ENCODE results near the gene PLXNA4. TPM values are rescaled to one million over a fixed set of nuclear protein-coding genes. Genes with fewer than 3 reads are reported as not detected.

PLXNA4 gene
- total RNA-seq, 2 donors from 2014 or later = 24.0 to 42.7 TPM

DNA sequence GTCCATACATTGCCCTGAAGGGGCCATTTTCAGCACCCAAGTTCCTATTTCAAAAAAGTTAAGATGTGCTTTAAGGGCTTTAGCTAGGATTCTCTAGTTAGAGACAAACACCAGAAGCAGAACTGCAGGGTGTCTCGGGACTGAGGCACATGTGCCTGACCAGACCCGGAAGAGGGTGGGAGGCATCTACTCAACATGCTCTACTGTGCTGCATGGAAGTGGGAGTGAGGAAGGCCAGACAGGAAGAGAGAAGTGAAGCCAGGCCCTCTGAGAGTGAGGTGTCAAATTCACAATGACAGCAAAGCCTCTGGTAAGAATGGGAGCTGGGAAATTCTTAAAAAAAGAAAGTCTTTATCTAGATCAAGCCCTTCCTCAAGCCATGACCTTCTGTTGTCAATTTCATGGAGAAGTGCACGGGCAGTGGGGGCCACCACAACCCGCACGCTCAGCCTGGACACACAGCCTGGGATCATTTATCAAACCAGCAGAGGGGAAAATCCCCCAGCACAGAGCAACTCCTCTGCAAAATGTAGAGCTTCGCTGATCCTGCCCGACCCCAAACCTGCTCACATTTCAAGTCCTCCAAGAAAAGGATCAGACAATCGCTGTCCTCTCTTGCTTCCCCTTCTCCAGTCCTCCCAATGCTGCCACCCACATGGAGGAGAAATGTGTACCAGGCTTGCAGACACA, 38.7 kb downstream of the PLXNA4 start:
- peak; percentile 64 for DNase-seq
- no peaks in the 10 kb centered on the region for H3K27me3 ChIP-seq (ENCODE audit: control insufficient read depth, insufficient read depth, low read length, poor library complexity, severe bottlenecking)
- Mint-ChIP-seq H3K4me1 (peaks cover 65% of the 10 kb centered on the region), H3K27me3 (ENCODE audit: insufficient read depth) (no peaks in the 10 kb centered on the region), H3K27ac (peak overlapping the region; percentile 90), H3K9me3 (peaks cover 2% of the 10 kb centered on the region), H3K36me3 (ENCODE audit: low read depth) (peaks cover 6% of the 10 kb centered on the region), H3K4me3 (no peak overlapping the region)
- TF ChIP-seq, protein P1, sequence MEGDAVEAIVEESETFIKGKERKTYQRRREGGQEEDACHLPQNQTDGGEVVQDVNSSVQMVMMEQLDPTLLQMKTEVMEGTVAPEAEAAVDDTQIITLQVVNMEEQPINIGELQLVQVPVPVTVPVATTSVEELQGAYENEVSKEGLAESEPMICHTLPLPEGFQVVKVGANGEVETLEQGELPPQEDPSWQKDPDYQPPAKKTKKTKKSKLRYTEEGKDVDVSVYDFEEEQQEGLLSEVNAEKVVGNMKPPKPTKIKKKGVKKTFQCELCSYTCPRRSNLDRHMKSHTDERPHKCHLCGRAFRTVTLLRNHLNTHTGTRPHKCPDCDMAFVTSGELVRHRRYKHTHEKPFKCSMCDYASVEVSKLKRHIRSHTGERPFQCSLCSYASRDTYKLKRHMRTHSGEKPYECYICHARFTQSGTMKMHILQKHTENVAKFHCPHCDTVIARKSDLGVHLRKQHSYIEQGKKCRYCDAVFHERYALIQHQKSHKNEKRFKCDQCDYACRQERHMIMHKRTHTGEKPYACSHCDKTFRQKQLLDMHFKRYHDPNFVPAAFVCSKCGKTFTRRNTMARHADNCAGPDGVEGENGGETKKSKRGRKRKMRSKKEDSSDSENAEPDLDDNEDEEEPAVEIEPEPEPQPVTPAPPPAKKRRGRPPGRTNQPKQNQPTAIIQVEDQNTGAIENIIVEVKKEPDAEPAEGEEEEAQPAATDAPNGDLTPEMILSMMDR (conservative IDR thresholded peaks at IDR 0.05) = no peak
- peaks cover 41% of the 10 kb centered on the region for H3K4me1 ChIP-seq (ENCODE audit: control insufficient read depth, insufficient read depth, low read length)
- H3K9ac ChIP-seq (ENCODE audit: extremely low read depth, low read length, poor library complexity, severe bottlenecking) = peak overlapping the region; percentile 49
- peak overlapping the region; percentile 12 for H3K27ac ChIP-seq (ENCODE audit: low read depth, low read length)
- no peaks in the 10 kb centered on the region for H3K9me3 ChIP-seq (ENCODE audit: control insufficient read depth, low read length)
- no peaks in the 10 kb centered on the region for H3K36me3 ChIP-seq (ENCODE audit: control insufficient read depth, insufficient read depth, low read length)
- 76 to 82% methylated on average over 7 to 8 of the region's 8 CpGs for whole genome bisulfite sequencing, 2 experiments (ENCODE audit: insufficient coverage in 1 of 2, insufficient read length in 1 of 2)
- no peak overlapping the region for H3K4me3 ChIP-seq (ENCODE audit: low read length)

GRCh38 chr7:132536654-132537395, 39.4 kb downstream of the PLXNA4 start:
- H3K9ac ChIP-seq (ENCODE audit: extremely low read depth, low read length, poor library complexity, severe bottlenecking) = peak overlapping the region; percentile 49
- Mint-ChIP-seq H3K9me3 (peaks cover 2% of the 10 kb centered on the region), H3K27me3 (ENCODE audit: insufficient read depth) (no peaks in the 10 kb centered on the region), H3K36me3 (ENCODE audit: low read depth) (peaks cover 10% of the 10 kb centered on the region), H3K4me3 (no peak overlapping the region), H3K27ac (peak overlapping the region; percentile 90), H3K4me1 (peaks cover 58% of the 10 kb centered on the region)
- H3K4me1 ChIP-seq (ENCODE audit: control insufficient read depth, insufficient read depth, low read length) = peaks cover 41% of the 10 kb centered on the region
- TF ChIP-seq, protein P1 (conservative IDR thresholded peaks at IDR 0.05) = no peak
- no peaks in the 10 kb centered on the region for H3K36me3 ChIP-seq (ENCODE audit: control insufficient read depth, insufficient read depth, low read length)
- WGBS, 2 experiments (ENCODE audit: insufficient coverage in 1 of 2, insufficient read length in 1 of 2) = 84 to 85% methylated on average over 6 to 13 of the region's 13 CpGs
- no peak overlapping the region for H3K4me3 ChIP-seq (ENCODE audit: low read length)
- no peaks in the 10 kb centered on the region for H3K9me3 ChIP-seq (ENCODE audit: control insufficient read depth, low read length)
- no peak overlapping the region for H3K27ac ChIP-seq (ENCODE audit: low read depth, low read length)
- H3K27me3 ChIP-seq (ENCODE audit: control insufficient read depth, insufficient read depth, low read length, poor library complexity, severe bottlenecking) = no peaks in the 10 kb centered on the region
- peak; percentile 52 for DNase-seq

- WGBS, 2 experiments (ENCODE audit: insufficient coverage in 1 of 2, insufficient read length in 1 of 2) = 82 to 95% methylated on average over 2 of the region's 2 CpGs
- TF ChIP-seq, protein P1 (conservative IDR thresholded peaks at IDR 0.05) = no peak
- Mint-ChIP-seq H3K9me3 (no peaks in the 10 kb centered on the region), H3K27me3 (ENCODE audit: insufficient read depth) (no peaks in the 10 kb centered on the region), H3K27ac (peak overlapping the region; percentile 8), H3K4me3 (no peak overlapping the region), H3K36me3 (ENCODE audit: low read depth) (peaks cover 8% of the 10 kb centered on the region), H3K4me1 (peaks cover 35% of the 10 kb centered on the region)
- Histone ChIP-seq H3K9ac (ENCODE audit: extremely low read depth, low read length, poor library complexity, severe bottlenecking) (no peak overlapping the region), H3K4me3 (ENCODE audit: low read length) (no peak overlapping the region), H3K27ac (ENCODE audit: low read depth, low read length) (no peak overlapping the region), H3K36me3 (ENCODE audit: control insufficient read depth, insufficient read depth, low read length) (no peaks in the 10 kb centered on the region), H3K9me3 (ENCODE audit: control insufficient read depth, low read length) (no peaks in the 10 kb centered on the region), H3K4me1 (ENCODE audit: control insufficient read depth, insufficient read depth, low read length) (peaks cover 26% of the 10 kb centered on the region), H3K27me3 (ENCODE audit: control insufficient read depth, insufficient read depth, low read length, poor library complexity, severe bottlenecking) (no peaks in the 10 kb centered on the region)
- no peak for DNase-seq
Measured at GRCh38 chr7:132533916-132534315, 42.4 kb downstream of the PLXNA4 start.

All from endodermal cell (in vitro differentiated cells).